NCI-H146 (cell line): ENCODE data around the gene KCNJ14.

ENCODE experiments used
- DNase-seq: peaks from one replicate; lab custom pipeline; 2025; lab: John Stamatoyannopoulos, UW

The KCNJ14 gene

DNA sequence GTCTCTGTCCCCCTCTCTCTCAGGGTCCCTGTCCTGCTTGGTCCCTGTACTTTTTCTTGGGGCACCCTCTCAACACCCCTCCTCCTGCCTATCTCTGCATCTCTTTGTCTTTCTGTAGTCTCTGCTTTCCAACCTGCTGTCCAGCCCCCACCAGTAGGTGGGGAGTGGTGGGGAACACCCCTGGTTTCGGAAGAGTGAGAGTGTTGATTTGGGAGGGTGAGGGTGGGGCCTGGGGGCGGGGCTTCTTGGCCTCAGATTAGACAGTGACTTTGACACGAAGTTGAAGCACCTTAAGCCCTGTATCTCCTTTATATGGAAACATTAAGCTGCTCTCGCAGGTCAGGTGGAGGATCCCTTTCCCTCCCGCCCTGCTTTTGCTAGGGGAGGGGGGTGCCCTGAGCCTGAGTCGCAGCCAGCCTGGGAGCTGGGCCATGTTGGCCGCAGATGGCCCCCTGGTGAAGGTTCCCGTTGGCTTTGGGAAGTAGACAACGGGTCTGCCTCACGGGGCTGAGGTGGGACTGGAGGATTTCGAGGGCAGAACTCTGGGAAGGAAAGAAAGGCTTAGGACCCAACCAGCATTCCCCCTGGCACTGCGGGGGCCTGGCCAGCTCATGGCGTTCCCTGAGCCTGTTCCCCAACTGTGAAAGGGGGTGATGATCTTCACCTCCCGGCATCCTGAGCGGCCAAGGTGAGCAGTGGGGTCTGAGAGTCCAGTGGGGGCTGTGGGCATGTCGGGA is at the start of gene KCNJ14:
KCNJ14 (plus strand) TSS at position 404 of the 737 bp plus-strand sequence. CDS start 6,151 bp downstream, outside the sequence.
- DNase-seq, result no peak

DNA sequence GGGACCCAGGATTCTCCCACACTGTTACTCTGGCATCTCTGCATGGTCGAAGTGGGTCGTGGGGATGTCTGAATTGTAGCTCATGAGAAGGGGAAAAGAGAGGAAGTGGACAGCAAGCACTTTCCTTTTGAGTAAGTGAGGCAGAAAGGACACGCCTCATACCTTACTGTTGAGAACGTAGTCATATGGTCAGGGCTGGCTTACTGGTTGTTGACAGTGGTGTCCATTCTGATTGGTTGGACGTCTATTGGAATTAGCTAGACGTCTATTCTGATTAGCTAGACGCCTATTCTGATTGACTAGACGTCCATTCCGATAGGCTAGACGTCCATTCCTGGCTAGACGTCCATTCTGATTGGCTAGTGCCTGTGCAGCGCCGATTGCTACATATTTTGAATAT is 49.5 kb upstream of the KCNJ14 start:
- DNase-seq, result no peak

GRCh38 chr19:48413879-48414587 is 41.3 kb upstream of the KCNJ14 start:
- no peak for DNase-seq

DNA sequence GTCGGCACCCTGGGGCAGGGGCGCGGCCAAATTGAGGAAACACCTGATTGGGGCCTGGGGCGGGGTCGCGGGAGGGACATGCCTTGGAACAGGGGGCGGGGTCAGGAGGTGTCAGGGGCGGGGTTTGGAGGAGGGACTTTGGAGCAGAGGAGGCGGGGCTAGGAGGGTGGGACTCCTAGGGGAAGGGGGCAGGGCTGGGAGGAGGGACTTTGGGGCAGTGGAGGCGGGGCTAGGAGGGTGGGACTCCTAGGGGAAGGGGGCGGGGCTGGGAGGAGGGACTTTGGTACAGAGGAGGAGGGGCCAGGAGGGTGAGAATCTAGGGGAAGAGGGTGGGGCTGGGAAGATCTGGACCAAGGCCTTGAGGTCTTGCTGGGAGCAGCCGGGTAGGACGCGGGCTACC is 40.0 kb upstream of the KCNJ14 start:
- DNase-seq, result peak; percentile 45

- no peak for DNase-seq
These were observed 39.6 kb upstream of the KCNJ14 start for GRCh38 chr19:48415806-48416221.

DNA sequence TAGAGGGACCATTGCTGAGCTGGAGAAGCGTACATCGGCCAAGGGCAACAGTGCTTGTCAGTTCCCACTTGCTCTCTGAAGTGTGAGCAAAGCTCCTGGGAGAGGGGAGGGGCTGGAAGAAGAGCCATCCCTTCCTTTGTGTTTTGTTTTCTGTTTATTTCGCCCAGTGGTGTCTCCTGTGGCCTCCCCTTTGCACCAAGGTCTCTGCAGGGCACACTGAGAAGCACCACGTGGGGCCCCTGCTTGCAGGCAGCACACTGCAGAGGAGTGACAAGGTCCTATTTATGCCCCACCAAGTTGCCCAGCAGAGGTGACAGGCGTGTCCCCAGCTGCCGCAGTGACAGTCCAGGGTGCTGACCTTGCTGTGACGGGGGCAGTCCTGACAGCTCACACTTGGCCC is 38.0 kb upstream of the KCNJ14 start:
- no peak for DNase-seq

DNA sequence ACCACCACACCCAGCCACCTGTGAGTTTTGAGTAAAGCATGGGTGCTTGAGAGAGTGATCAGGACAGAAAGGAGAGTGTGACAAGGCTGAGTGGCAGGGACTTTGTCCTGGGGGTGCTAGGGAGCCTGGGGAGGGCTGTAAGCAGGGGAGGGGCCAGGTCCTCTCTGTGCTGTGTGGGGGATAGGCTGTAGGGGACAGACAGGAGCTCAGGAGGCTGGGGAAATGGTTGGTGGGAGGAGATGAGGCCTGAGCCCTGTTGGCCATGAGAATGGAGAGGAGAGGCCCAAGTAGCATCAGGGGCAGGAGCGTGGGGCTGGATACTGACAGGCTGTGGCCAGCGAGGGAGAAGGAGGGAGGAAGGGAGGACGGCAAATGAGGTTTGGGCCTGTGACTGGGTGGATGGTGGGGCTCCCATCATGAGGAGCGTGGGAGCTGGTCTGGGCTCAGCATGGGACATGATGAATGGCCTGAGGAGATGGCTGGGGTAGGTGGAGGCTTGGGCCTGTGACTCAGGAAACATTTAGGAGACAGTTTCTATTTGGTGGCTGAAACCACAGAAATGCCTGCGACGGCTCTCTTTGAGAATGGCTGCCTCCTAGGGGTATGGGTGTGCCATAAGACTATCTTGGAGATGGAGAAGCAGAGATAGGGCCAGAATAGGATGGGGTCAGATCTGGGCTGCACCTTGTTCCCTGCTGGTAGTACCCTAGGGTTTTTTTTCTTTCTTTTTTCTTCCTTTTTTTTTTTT is 36.9 kb upstream of the KCNJ14 start:
- no peak for DNase-seq

- DNase-seq, result peak; percentile 27
These were observed 36.0 kb upstream of the KCNJ14 start for GRCh38 chr19:48419158-48419920.

- DNase-seq, result no peak
These were observed 33.8 kb upstream of the KCNJ14 start for GRCh38 chr19:48421548-48421947.

DNA sequence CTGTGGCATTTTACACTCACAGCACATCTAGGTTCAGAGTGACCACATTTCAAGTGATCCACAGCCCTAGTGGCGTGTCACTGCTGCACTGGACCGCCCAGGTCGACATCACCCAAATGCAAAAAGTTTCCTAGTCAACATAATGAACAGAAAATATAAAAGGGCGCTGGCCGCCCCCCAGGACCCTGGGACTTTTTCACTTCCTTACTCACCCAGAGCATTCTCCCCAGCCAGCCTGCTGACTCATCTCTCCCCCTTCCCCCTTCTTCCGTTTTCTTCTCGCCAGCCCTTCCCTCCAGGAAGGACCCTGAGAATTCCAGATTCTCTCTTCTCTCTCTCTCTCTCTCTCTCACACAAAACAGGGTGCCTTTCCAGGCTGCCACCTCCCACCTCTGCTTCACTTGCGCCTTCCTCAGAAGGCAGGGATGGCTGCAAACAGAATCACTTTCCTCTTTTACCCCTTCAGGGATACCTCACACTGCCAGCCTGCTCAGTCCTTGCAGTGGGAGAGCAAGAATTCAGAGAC is 30.6 kb upstream of the KCNJ14 start:
- no peak for DNase-seq

- no peak for DNase-seq
These were observed 26.7 kb upstream of the KCNJ14 start for GRCh38 chr19:48428670-48429069.

DNA sequence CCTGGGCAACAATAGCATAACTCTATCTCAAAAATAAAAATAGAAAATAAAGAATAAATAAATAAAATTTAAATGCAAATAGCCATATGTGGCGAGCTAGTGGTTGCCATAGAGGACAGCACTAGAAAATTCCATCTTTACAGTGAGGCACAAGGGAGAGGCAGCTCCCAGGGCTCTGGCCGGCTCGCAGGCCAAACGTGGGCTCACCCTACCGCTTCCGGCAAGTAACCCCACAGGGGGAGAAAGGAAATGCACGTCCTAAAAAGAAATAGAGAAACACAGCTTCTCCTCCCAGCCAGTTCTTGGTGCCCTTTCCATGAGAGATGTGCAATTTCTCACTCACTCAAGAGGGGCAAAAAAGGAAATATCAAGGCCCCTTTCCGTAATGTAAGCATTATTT is 22.0 kb upstream of the KCNJ14 start:
- no peak for DNase-seq

- DNase-seq, result no peak
These were observed 18.8 kb upstream of the KCNJ14 start for GRCh38 chr19:48436586-48436985.

DNA sequence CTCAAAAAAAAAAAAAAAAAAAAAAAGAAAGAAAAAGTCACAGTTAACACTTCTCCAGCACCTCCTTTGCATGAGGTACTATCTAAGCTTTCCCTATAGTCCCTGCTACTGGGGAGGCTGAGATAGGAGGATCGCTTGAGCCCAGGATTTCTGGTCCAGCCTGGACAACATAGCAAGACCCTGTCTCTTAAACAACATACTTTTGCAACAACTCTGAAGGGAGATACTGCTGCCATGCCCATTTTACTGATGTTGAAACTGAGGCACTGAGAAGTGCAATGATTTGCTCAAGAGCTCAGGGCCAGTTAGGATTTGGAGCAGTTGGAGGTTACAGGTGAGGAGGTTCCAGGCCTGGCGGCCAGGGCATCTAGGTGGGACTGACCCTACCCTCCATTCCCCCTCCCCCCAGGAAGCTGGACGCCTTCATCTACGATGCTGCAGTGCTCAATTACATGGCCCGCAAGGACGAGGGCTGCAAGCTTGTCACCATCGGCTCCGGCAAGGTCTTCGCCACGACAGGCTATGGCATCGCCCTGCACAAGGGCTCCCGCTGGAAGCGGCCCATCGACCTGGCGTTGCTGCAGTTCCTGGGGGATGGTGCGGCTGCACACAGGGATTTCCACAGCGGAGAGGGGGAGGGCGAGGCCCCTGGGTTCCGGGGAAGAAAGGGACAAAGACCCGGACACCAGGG is 13.9 kb upstream of the KCNJ14 start:
- no peak for DNase-seq

DNA sequence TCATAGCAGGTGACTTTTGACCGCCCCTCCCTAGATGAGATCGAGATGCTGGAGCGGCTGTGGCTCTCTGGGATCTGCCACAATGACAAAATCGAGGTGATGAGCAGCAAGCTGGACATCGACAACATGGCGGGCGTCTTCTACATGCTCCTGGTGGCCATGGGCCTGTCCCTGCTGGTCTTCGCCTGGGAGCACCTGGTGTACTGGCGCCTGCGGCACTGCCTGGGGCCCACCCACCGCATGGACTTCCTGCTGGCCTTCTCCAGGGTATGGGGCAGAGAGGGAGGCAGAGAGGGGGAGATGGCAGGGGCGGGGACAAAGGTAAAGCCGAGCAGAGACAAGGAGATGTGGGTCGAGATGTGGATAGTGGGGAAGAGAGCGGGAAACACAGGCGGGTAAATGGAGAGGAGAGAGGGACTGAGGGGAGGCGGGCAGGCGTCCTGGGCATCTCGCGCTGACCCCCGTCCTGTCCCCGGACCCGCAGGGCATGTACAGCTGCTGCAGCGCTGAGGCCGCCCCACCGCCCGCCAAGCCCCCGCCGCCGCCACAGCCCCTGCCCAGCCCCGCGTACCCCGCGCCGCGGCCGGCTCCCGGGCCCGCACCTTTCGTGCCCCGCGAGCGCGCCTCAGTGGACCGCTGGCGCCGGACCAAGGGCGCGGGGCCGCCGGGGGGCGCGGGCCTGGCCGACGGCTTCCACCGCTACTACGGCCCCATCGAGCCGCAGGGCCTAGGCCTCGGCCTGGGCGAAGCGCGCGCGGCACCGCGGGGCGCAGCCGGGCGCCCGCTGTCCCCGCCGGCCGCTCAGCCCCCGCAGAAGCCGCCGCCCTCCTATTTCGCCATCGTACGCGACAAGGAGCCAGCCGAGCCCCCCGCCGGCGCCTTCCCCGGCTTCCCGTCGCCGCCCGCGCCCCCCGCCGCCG is 13.0 kb upstream of the KCNJ14 start:
- no peak for DNase-seq

DNA sequence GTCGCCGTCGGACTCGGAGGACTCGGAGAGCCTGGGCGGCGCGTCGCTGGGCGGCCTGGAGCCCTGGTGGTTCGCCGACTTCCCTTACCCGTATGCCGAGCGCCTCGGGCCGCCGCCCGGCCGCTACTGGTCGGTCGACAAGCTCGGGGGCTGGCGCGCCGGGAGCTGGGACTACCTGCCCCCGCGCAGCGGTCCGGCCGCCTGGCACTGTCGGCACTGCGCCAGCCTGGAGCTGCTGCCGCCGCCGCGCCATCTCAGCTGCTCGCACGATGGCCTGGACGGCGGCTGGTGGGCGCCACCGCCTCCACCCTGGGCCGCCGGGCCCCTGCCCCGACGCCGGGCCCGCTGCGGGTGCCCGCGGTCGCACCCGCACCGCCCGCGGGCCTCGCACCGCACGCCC is 12.1 kb upstream of the KCNJ14 start:
- DNase-seq, result peak; percentile 47

DNA sequence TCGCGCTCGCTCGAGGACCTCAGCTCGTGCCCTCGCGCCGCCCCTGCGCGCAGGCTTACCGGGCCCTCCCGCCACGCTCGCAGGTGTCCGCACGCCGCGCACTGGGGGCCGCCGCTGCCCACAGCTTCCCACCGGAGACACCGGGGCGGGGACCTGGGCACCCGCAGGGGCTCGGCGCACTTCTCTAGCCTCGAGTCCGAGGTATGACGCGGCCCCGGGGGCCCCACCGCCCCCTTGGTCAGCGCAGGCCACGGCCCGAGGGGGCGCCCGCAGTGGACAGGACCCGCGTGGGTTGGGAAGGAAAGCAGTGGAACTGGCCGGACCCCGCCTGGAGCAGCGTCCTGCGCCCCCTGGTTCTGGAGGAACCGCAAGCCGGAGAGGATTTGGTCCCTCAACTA is 11.6 kb upstream of the KCNJ14 start:
- DNase-seq, result peak; percentile 25

- peak; percentile 28 for DNase-seq
These were observed 11.0 kb upstream of the KCNJ14 start for GRCh38 chr19:48444129-48444935.

GRCh38 chr19:48444936-48445200 is 10.5 kb upstream of the KCNJ14 start:
- no peak for DNase-seq

- peak; percentile 87 for DNase-seq
These were observed 10.1 kb upstream of the KCNJ14 start for GRCh38 chr19:48445256-48445605.
